B cell (primary cell): Measurements from ENCODE around the gene F2RL3. TPM values are rescaled to one million over a fixed set of nuclear protein-coding genes. Genes with fewer than 3 reads are reported as not detected.
A peak's percentile ranks its signal among the peaks of the same experiment; 100 is the strongest.

ENCODE experiments used
- ATAC-seq: fragments of 200-7000 bp; cut with Tn5 transposase; one replicate; pipeline ENCODE4 v1.10.0; 2021; ENCODE audit warnings: low read depth, mild to moderate bottlenecking, moderate number of reproducible peaks, moderate library complexity
- CTCF ChIA-PET: fragments of 350-600 bp; sonication (Branson Sonifier 250); formaldehyde crosslinking; loops from one replicate; lab custom pipeline; 2021; ENCODE audit warnings: antibody characterized with exemption, inconsistent platforms; lab: Charles Lee
- POLR2A ChIA-PET: fragments of 350-600 bp; sonication (Branson Sonifier 250); formaldehyde crosslinking; loops from one replicate; lab custom pipeline; 2021; ENCODE audit warnings: antibody characterized with exemption; lab: Charles Lee
- DNase-seq: peaks from one replicate; pipeline ENCODE4 v3.0.0; 2013
- H2AFZ ChIP-seq: 2 replicates; pipeline ENCODE4 v1.6.1; 2012; ENCODE audit warnings: mild to moderate bottlenecking, low read depth, low read length; ENCODE audit not compliant: insufficient read depth, poor library complexity, severe bottlenecking
- H3K27ac ChIP-seq, 2 donors: 1 replicate in 1 of 2; 2 replicates in 1 of 2; pipeline ENCODE4 v1.5.1; 2012 to 2013; ENCODE audit warnings: low read length in 2 of 2, mild to moderate bottlenecking in 2 of 2, moderate library complexity in 1 of 2
- H3K27me3 ChIP-seq, 4 experiments: fragments of 200-600 bp in 1 of 4; sonication (generic) in 1 of 4; replicated peaks in 1 of 4; 1 replicate in 2 of 4; 2 replicates in 2 of 4; pipeline versions ENCODE4 v1.6.1 to v1.7.0; 2013 to 2016; ENCODE audit warnings: low read length in 3 of 4, mild to moderate bottlenecking in 2 of 4, mixed read lengths in 1 of 4, moderate library complexity in 1 of 4; ENCODE audit not compliant: insufficient read depth in 4 of 4, control insufficient read depth in 3 of 4; ENCODE audit errors: control extremely low read depth in 1 of 4
- H3K36me3 ChIP-seq, 2 experiments: replicated peaks in 1 of 2; 1 replicate in 1 of 2; 2 replicates in 1 of 2; pipeline versions ENCODE4 v1.6.1 to v1.7.1; 2013; ENCODE audit warnings: low read length in 1 of 2; ENCODE audit not compliant: insufficient read depth in 2 of 2, control insufficient read depth in 1 of 2; ENCODE audit errors: control extremely low read depth in 1 of 2, extremely low read depth in 1 of 2
- H3K4me1 ChIP-seq, 2 donors: fragments of 200-600 bp in 1 of 2; sonication (generic) in 1 of 2; 1 replicate in 1 of 2; 2 replicates in 1 of 2; pipeline versions ENCODE4 v1.5.1 to v1.6.1; 2013 to 2017; ENCODE audit warnings: low read length in 2 of 2; ENCODE audit not compliant: control insufficient read depth in 2 of 2, insufficient read depth in 2 of 2
- H3K4me2 ChIP-seq: replicated peaks from 2 replicates; pipeline ENCODE3; 2012; ENCODE audit warnings: mild to moderate bottlenecking, low read depth, low read length; ENCODE audit not compliant: poor library complexity, severe bottlenecking
- H3K4me3 ChIP-seq, 5 experiments: fragments of 200-600 bp in 1 of 5; sonication (generic) in 1 of 5; 1 replicate in 3 of 5; 2 replicates in 2 of 5; pipeline versions ENCODE4 v1.5.1 to v1.7.0; 2011 to 2016; ENCODE audit warnings: low read length in 4 of 5, mild to moderate bottlenecking in 4 of 5, low read depth in 2 of 5, control low read depth in 1 of 5, moderate library complexity in 1 of 5; ENCODE audit not compliant: insufficient read depth in 1 of 5; ENCODE audit errors: control extremely low read depth in 1 of 5, extremely low read depth in 1 of 5
- H3K79me2 ChIP-seq: fragments of 200-600 bp; sonication (generic); one replicate; pipeline ENCODE4 v1.6.0; 2016; ENCODE audit warnings: low read length; ENCODE audit not compliant: control insufficient read depth, insufficient read depth
- H3K9ac ChIP-seq: fragments of 200-600 bp; sonication (generic); 2 replicates; pipeline ENCODE4 v1.6.1; 2017; ENCODE audit warnings: mild to moderate bottlenecking, low read length, moderate library complexity
- H3K9me3 ChIP-seq, 3 donors: one replicate each; pipeline versions ENCODE4 v1.6.1 to v1.7.1; 2013; ENCODE audit warnings: low read length in 2 of 3; ENCODE audit not compliant: control insufficient read depth in 2 of 3, insufficient read depth in 1 of 3; ENCODE audit errors: control extremely low read depth in 1 of 3
- H4K20me1 ChIP-seq: 2 replicates; pipeline ENCODE4 v1.6.0; 2012; ENCODE audit warnings: mild to moderate bottlenecking, low read length; ENCODE audit not compliant: insufficient read depth, control insufficient read depth, poor library complexity, severe bottlenecking
- H3K27ac Mint-ChIP-seq: one replicate; pipeline ENCODE4 v1.8.0; 2021; ENCODE audit warnings: mixed read lengths
- H3K27me3 Mint-ChIP-seq: one replicate; pipeline ENCODE4 v1.8.0; 2021; ENCODE audit warnings: mixed read lengths
- H3K4me1 Mint-ChIP-seq: one replicate; pipeline ENCODE4 v1.8.0; 2021; ENCODE audit warnings: mixed read lengths
- H3K4me3 Mint-ChIP-seq: one replicate; pipeline ENCODE4 v1.8.0; 2021; ENCODE audit warnings: mixed read lengths
- H3K9me3 Mint-ChIP-seq: one replicate; pipeline ENCODE4 v1.8.0; 2022; ENCODE audit warnings: mixed read lengths; ENCODE audit not compliant: insufficient read depth
- CTCF ChIP-seq: fragments of 200-600 bp; IDR thresholded peaks from one replicate; pipeline ENCODE4 v1.8.0; 2022; ENCODE audit warnings: antibody characterized with exemption, mild to moderate bottlenecking
- EZH2 ChIP-seq: IDR thresholded peaks from 2 replicates; pipeline ENCODE4 v1.6.1; 2012; ENCODE audit warnings: borderline replicate concordance, low read depth, mild to moderate bottlenecking, moderate library complexity, low read length; ENCODE audit not compliant: insufficient read depth, poor library complexity, severe bottlenecking
- WGBS: methylation state at CpG from one replicate; pipeline ENCODE4 v1.1.5; 2013; ENCODE audit warnings: missing lambda C conversion rate; ENCODE audit not compliant: insufficient coverage; 5-methylcytosine and 5-hydroxymethylcytosine counted together
- intact Hi-C: fragments of 100-400 bp; cut with micrococcal nuclease; formaldehyde crosslinking; loops from one replicate; pipeline ENCODE4 v1.10.0; 2022
- polyA minus RNA-seq: library from RNA; depleted of rRNA, polyadenylated mRNA; stranded (reverse); fragments of >200 nt; gene quantifications from 2 replicates; pipeline ENCODE4 v1.2.3, GENCODE V29; 2012
- polyA plus RNA-seq: library from polyadenylated mRNA; depleted of rRNA; stranded (reverse); fragments of >200 nt; gene quantifications from 2 replicates; pipeline ENCODE4 v1.2.3, GENCODE V29; 2012
- total RNA-seq, 2 donors: library from RNA; stranded (reverse); fragments of 120-200 nt in 1 of 2; gene quantifications; 1 replicate in 1 of 2; 2 replicates in 1 of 2; pipeline versions ENCODE4 v1.2.3 to v1.2.4, GENCODE V29; 2013 to 2022

F2RL3 gene
- total RNA-seq (0.39 and 1.1 TPM in 2 replicates), polyA plus RNA-seq (0.01 and 0.19 TPM in 2 replicates), polyA minus RNA-seq (0.77 and 2.9 TPM in 2 replicates)
- total RNA-seq (2013), result 0.40 TPM

DNA sequence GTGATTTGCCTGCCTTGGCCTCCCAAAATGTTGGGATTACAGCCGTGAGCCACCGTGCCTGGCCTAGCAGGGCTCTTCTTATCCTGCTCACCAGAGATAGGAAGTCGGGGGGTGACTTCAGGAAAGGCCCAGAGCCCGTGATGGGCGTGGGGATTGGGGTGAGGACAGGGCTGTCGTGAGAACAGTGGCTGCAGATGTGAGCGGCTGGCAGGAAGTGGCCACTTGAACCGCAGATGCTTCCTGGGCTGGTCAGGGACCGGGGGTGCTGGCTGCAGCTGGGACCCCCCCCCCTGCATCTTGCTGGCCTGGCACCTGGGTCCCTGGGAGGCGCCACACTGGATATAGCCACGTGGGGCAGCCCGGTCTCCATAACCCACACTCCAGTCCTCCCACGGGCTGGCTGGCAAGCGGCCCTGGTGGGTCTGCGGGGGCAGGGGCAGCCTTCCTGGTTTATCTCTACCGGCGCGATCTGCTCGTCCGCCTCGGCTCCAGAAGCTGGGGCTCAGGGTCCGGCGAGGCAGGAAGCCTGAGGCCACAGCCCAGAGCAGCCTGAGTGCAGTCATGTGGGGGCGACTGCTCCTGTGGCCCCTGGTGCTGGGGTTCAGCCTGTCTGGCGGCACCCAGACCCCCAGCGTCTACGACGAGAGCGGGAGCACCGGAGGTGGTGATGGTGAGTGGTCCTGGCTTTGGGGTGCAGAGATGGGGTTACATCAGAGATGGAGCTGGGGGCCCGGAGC lies at the start of gene F2RL3:
Gene F2RL3, plus strand, starts transcription at position 371 of the 737 bp plus-strand sequence. Its CDS starts 191 bp downstream, at position 562.
- peaks cover 3% of the 10 kb centered on the region for H3K27me3 Mint-ChIP-seq
- Histone ChIP-seq H3K4me3 (no peak within 1 kb of the TSS), H2AFZ (peak within 1 kb of the TSS; percentile 58), H3K4me2 (peak within 1 kb of the TSS; percentile 56), H3K9ac (no peak within 1 kb of the TSS), H3K27me3 (peaks cover 0 to 14% (median 5%) of the 10 kb centered on the region in 4 experiments), H3K79me2 (no peaks in the 10 kb centered on the region), H4K20me1 (no peaks in the 10 kb centered on the region), H3K4me1 (peaks cover 23 to 41% of the 10 kb centered on the region in 2 donors), H3K36me3 (no peaks in the 10 kb centered on the region), H3K9me3 (peaks cover 0 to 14% (median 0%) of the 10 kb centered on the region in 3 donors), H3K27ac (no peak within 1 kb of the TSS)
- TF ChIP-seq EZH2 (no peak), CTCF (no peak)
- DNase-seq, result no peak
- ChIA-PET CTCF (no interaction called here), POLR2A (interaction anchor here (0.6 kb wide), 2 partner anchors 27 to 28 kb away, joined by 5 read pairs; no protein-coding TSS in a partner anchor)
- ATAC-seq, result no peak
- no peak within 1 kb of the TSS for H3K27ac Mint-ChIP-seq
- peak within 1 kb of the TSS; percentile 26 for H3K4me3 Mint-ChIP-seq
- intact Hi-C loops, result no loop called here
- H3K9me3 Mint-ChIP-seq, result no peaks in the 10 kb centered on the region
- H3K4me1 Mint-ChIP-seq, result peaks cover 39% of the 10 kb centered on the region
- 6% methylated on average over 30 of the region's 31 CpGs for WGBS

- CTCF ChIA-PET, result interaction anchor here (1.1 kb wide), 1 partner anchor 24 kb away, joined by 3 read pairs; no protein-coding TSS in a partner anchor
- peaks cover 0 to 80% of the 10 kb centered on the region in 2 experiments for H3K36me3 ChIP-seq
These were observed 47.3 kb upstream of the F2RL3 start for GRCh38 chr19:16841391-16841926.

More at GRCh38 chr19:16841391-16841926, 47.3 kb upstream of the F2RL3 start:
- peaks cover 24% of the 10 kb centered on the region for H4K20me1 ChIP-seq
- no peak for ATAC-seq
- no peak overlapping the region for H3K4me2 ChIP-seq
- H2AFZ ChIP-seq, result no peak overlapping the region
- peaks cover 58% of the 10 kb centered on the region for H3K79me2 ChIP-seq
- H3K4me1 ChIP-seq, result peaks cover 0 to under 1% of the 10 kb centered on the region in 2 donors
- WGBS, result 98% methylated on average over 13 of the region's 15 CpGs
- TF ChIP-seq CTCF, result no peak
- TF ChIP-seq EZH2, result no peak
- intact Hi-C loops, result no loop called here
- H3K4me1 Mint-ChIP-seq, result peaks cover 6% of the 10 kb centered on the region
- H3K9me3 ChIP-seq, result no peaks in the 10 kb centered on the region
- no peaks in the 10 kb centered on the region for H3K27me3 Mint-ChIP-seq
- no peaks in the 10 kb centered on the region for H3K27me3 ChIP-seq
- no peak overlapping the region for H3K4me3 Mint-ChIP-seq
- H3K9me3 Mint-ChIP-seq, result no peaks in the 10 kb centered on the region
- H3K4me3 ChIP-seq, result no peak overlapping the region
- H3K27ac ChIP-seq, result no peak overlapping the region
- POLR2A ChIA-PET, result no interaction called here
- no peak for DNase-seq
- H3K9ac ChIP-seq, result no peak overlapping the region
- H3K27ac Mint-ChIP-seq, result no peak overlapping the region
